Testis (tissue), 3 donors: ENCODE data around the gene PEX16. TPM values are rescaled to one million over a fixed set of nuclear protein-coding genes. Genes with fewer than 3 reads are reported as not detected.

Experiments used
- DNase-seq: peaks from one replicate; pipeline ENCODE4 v3.0.0-alpha.2; 2019
- H3K27ac ChIP-seq, 2 donors: fragments of 200-600 bp; sonication (generic); one replicate each; pipeline ENCODE4 v1.5.1; 2019
- H3K27me3 ChIP-seq: fragments of 200-600 bp; sonication (generic); one replicate; pipeline ENCODE4 v1.5.1; 2019
- H3K36me3 ChIP-seq: fragments of 200-600 bp; sonication (generic); one replicate; pipeline ENCODE4 v1.5.1; 2017; ENCODE audit warnings: low read depth; ENCODE audit errors: missing control alignments
- H3K4me1 ChIP-seq: fragments of 200-600 bp; sonication (generic); one replicate; pipeline ENCODE4 v1.5.1; 2019
- H3K4me3 ChIP-seq, 2 donors: fragments of 200-600 bp; sonication (generic); one replicate each; pipeline ENCODE4 v1.5.1; 2017 to 2019
- H3K9me3 ChIP-seq: fragments of 200-600 bp; sonication (generic); one replicate; pipeline ENCODE4 v1.5.1; 2017
- POLR2A ChIP-seq: fragments of 450-650 bp; IDR thresholded peaks from one replicate; pipeline ENCODE4 v1.6.1; 2017; ENCODE audit warnings: antibody characterized with exemption, mild to moderate bottlenecking, moderate library complexity
- WGBS, 2 donors: methylation state at CpG; one replicate each; pipeline ENCODE4 v1.1.5; 2018; 5-methylcytosine and 5-hydroxymethylcytosine counted together
- intact Hi-C: fragments of 100-400 bp; cut with DNase I; formaldehyde crosslinking; loops from one replicate; pipeline ENCODE4 v1.15.1; 2023; ENCODE audit warnings: low total_unique reads
- polyA plus RNA-seq: library from polyadenylated mRNA; stranded (reverse); fragments of 350-450 nt; fragmentation: Illumina TruSeq; extraction: RNeasy Lipid Tissue Mini Kit (QIAGEN cat#74804); gene quantifications from one replicate; pipeline ENCODE4 v1.2.3, GENCODE V29; 2014; ENCODE audit warnings: low read depth, low replicate concordance; ENCODE audit not compliant: insufficient read depth
- total RNA-seq, 2 donors: library from RNA; depleted of rRNA; stranded (reverse); fragments of >200 nt; gene quantifications; one replicate each; pipeline ENCODE4 v1.2.3, GENCODE V29; 2016
- TF ChIP-seq, protein P1 (sequence below), 3 experiments: fragments of 450-650 bp in 2 of 3; fragments of 200-600 bp in 1 of 3; sonication (generic) in 1 of 3; IDR thresholded peaks; one replicate each; pipeline ENCODE4 v1.5.1; 2016 to 2019; ENCODE audit warnings: antibody characterized with exemption in 3 of 3, mild to moderate bottlenecking in 2 of 3, moderate library complexity in 1 of 3

The PEX16 gene
- total and polyA plus RNA-seq, 3 donors from 2014 or later: 40.2 to 42.0 (median 41.4) TPM

DNA sequence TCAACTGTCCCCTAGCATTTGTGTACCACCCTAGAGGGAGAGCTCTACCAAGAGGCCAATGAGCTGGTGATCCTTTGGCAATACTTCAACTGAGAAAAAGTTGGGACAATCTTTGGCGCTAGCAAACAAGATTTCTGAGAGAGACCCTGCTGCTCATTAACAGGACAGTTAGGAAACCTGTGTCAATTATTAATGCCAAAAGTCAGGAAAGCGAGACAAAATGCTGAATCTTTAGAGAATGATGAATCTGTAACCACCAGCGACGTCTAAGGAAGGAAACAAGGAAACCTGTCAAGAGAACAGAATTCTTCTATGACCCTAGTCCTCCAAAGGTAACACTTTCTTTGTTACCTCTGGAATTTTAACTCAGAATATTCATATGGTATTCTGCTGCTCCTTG is 24.7 kb upstream of the PEX16 start:
- no peak for DNase-seq
- peaks cover under 1% of the 10 kb centered on the region for H3K4me1 ChIP-seq
- no peak overlapping the region for H3K4me3 ChIP-seq
- WGBS, 2 donors: 94 to 98% methylated on average over 4 of the region's 4 CpGs
- H3K27me3 ChIP-seq: no peaks in the 10 kb centered on the region
- H3K9me3 ChIP-seq: no peaks in the 10 kb centered on the region
- H3K36me3 ChIP-seq: no peaks in the 10 kb centered on the region
- TF ChIP-seq, protein P1, sequence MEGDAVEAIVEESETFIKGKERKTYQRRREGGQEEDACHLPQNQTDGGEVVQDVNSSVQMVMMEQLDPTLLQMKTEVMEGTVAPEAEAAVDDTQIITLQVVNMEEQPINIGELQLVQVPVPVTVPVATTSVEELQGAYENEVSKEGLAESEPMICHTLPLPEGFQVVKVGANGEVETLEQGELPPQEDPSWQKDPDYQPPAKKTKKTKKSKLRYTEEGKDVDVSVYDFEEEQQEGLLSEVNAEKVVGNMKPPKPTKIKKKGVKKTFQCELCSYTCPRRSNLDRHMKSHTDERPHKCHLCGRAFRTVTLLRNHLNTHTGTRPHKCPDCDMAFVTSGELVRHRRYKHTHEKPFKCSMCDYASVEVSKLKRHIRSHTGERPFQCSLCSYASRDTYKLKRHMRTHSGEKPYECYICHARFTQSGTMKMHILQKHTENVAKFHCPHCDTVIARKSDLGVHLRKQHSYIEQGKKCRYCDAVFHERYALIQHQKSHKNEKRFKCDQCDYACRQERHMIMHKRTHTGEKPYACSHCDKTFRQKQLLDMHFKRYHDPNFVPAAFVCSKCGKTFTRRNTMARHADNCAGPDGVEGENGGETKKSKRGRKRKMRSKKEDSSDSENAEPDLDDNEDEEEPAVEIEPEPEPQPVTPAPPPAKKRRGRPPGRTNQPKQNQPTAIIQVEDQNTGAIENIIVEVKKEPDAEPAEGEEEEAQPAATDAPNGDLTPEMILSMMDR (IDR thresholded peaks at IDR 0.05): no peak
- no peak for TF ChIP-seq POLR2A
- H3K27ac ChIP-seq: no peak overlapping the region
- intact Hi-C loops: no loop called here

DNA sequence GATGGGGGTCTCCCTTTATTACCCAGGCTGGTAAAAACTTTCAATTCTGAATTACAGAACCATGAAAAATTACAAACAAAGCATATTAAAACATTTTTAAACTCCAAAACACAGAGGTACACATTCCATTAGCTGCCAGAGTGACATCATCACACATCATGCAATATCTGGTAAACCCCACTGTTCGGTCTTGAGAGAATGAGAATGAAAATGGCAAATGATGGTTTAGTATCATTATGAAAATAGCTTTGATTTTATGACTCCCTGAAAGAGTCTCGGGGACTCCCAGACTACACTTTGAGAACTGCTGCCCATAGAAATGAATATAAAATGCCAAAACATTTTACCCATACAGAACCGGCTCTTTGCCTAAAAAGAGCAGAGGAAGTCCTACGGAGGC is 23.6 kb upstream of the PEX16 start:
- Histone ChIP-seq H3K9me3 (no peaks in the 10 kb centered on the region), H3K36me3 (no peaks in the 10 kb centered on the region), H3K27ac (no peak overlapping the region), H3K27me3 (no peaks in the 10 kb centered on the region), H3K4me1 (no peaks in the 10 kb centered on the region), H3K4me3 (no peak overlapping the region)
- intact Hi-C loops: no loop called here
- 90 to 95% methylated on average over 4 of the region's 4 CpGs for WGBS, 2 donors
- TF ChIP-seq POLR2A: no peak
- TF ChIP-seq, protein P1 (IDR thresholded peaks at IDR 0.05): no peak
- DNase-seq: no peak

DNA sequence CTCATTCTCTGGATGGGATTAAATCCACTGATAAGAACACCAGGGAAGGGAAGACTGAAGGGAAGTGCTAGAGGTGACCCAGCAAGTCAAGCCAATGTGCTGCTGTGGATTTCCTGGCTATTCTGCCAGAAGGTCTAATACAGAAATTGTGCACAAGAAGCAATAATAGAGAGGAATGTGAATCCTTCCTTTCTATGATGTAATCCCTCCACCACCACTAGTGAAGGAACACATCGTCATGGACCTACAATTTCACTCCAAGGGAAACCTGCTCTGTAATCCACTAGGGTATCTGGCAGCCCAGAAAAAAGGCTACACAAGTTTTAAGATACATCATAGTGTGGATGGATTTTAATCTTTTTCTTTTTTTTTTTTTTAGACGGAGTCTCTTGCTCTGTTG is 22.2 kb upstream of the PEX16 start:
- Histone ChIP-seq H3K27me3 (no peaks in the 10 kb centered on the region), H3K4me1 (no peaks in the 10 kb centered on the region), H3K36me3 (no peaks in the 10 kb centered on the region), H3K4me3 (no peak overlapping the region), H3K9me3 (no peaks in the 10 kb centered on the region), H3K27ac (no peak overlapping the region)
- intact Hi-C loops: no loop called here
- no peak for DNase-seq
- TF ChIP-seq POLR2A: no peak
- TF ChIP-seq, protein P1 (IDR thresholded peaks at IDR 0.05): no peak
- WGBS, 2 donors: 87 to 89% methylated on average over 2 of the region's 2 CpGs

DNA sequence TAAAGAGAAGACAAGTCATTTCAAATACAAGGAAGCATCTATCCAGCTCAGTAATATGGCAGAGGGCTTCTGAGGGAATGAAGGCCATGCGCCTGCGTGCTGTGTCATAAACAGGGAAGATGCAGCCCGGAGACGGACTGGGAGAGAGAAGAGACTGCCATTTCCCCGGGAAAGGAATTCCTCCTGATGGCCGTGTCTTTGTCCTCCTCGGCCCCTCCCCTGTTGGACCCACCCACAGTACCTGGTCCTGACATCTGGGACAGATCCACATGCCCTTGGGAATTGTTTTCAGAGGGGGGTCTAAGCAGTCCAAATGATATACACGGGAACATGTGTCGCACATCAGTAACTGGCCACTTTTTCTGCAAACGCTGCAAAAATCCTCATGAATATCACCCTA is 20.2 kb upstream of the PEX16 start:
- Histone ChIP-seq H3K9me3 (no peaks in the 10 kb centered on the region), H3K27ac (no peak overlapping the region), H3K4me3 (no peak overlapping the region), H3K27me3 (no peaks in the 10 kb centered on the region), H3K4me1 (no peaks in the 10 kb centered on the region), H3K36me3 (no peaks in the 10 kb centered on the region)
- intact Hi-C loops: no loop called here
- 90% methylated on average over 10 of the region's 10 CpGs for WGBS, 2 donors
- no peak for DNase-seq
- TF ChIP-seq, protein P1 (IDR thresholded peaks at IDR 0.05): no peak
- no peak for TF ChIP-seq POLR2A

DNA sequence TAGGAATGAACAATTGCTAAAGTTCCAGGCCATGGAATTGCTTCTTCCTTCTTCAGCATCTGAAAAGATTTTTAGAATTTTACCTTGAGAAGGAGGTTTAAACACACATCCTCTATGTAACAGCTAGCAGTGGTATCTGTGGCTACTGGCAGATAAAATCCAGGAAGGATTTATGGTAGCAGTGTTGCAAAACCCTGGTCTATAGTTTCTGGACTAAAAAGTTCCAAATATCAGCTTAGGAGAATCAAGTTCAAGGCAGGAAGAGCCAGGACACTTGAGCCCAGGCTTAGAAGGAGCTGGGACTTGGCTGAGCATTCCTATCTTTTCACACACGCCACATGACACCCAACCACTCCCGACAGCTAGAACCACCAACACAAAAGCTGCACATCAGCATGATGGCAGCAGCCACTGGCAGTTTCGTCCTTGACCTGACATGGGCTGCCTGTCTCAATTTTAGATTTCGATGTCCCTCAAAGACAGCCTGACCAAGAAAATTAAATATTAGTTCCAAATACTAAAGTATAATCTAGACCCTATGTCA is 18.9 kb upstream of the PEX16 start:
- Histone ChIP-seq H3K9me3 (no peaks in the 10 kb centered on the region), H3K36me3 (no peaks in the 10 kb centered on the region), H3K27me3 (no peaks in the 10 kb centered on the region), H3K4me3 (no peak overlapping the region), H3K4me1 (no peaks in the 10 kb centered on the region), H3K27ac (no peak overlapping the region)
- DNase-seq: no peak
- intact Hi-C loops: no loop called here
- 79 to 91% methylated on average over 4 of the region's 4 CpGs for WGBS, 2 donors
- no peak for TF ChIP-seq POLR2A
- TF ChIP-seq, protein P1 (IDR thresholded peaks at IDR 0.05): no peak
